Measurements from ENCODE around the gene PRXL2C. TPM values are rescaled to one million over a fixed set of nuclear protein-coding genes. Genes with fewer than 3 reads are reported as not detected.

PRXL2C gene
- total and polyA plus RNA-seq, 2 experiments from 2014 or later = 6.1 to 6.4 TPM

DNA sequence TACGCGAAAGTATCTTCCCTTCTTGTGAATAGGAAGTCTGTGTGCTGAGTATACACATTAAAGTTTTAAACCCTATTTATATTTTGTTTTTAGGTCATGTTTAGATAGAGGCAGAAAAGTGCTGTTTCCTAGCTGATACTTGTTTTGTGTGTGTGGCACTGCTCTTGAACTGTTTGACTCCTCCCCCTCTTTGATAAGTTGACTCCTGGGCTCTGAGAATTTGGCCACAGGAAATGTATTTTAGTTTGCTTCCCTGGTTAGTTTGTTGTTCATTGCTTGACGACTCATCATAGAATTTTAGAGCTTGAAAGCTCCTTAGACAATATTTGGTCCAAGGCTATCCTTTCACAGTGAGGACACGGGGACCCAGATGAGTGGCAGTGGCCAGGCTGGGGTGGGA is 33.5 kb downstream of the PRXL2C start:
- Histone ChIP-seq H3K4me3 (no peak overlapping the region), H3K27me3 (no peaks in the 10 kb centered on the region), H3K36me3 (no peaks in the 10 kb centered on the region), H3K9me3 (ENCODE audit: low read depth) (no peaks in the 10 kb centered on the region), H3K4me1 (ENCODE audit: low read depth) (peaks cover 24% of the 10 kb centered on the region), H3K27ac (peak overlapping the region; percentile 84)
- TF ChIP-seq, protein P1, sequence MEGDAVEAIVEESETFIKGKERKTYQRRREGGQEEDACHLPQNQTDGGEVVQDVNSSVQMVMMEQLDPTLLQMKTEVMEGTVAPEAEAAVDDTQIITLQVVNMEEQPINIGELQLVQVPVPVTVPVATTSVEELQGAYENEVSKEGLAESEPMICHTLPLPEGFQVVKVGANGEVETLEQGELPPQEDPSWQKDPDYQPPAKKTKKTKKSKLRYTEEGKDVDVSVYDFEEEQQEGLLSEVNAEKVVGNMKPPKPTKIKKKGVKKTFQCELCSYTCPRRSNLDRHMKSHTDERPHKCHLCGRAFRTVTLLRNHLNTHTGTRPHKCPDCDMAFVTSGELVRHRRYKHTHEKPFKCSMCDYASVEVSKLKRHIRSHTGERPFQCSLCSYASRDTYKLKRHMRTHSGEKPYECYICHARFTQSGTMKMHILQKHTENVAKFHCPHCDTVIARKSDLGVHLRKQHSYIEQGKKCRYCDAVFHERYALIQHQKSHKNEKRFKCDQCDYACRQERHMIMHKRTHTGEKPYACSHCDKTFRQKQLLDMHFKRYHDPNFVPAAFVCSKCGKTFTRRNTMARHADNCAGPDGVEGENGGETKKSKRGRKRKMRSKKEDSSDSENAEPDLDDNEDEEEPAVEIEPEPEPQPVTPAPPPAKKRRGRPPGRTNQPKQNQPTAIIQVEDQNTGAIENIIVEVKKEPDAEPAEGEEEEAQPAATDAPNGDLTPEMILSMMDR (IDR thresholded peaks at IDR 0.05; ENCODE audit: low read depth, low read length) = no peak
- DNase-seq (ENCODE audit: low read depth in 1 of 2, low spot score in 1 of 2) = peak; percentile 26 to 42

- H3K9me3 ChIP-seq (ENCODE audit: low read depth) = no peaks in the 10 kb centered on the region
- TF ChIP-seq, protein P1 (IDR thresholded peaks at IDR 0.05; ENCODE audit: low read depth, low read length) = peak; percentile 14
- H3K27me3 ChIP-seq = no peaks in the 10 kb centered on the region
- H3K36me3 ChIP-seq = no peaks in the 10 kb centered on the region
- H3K4me1 ChIP-seq (ENCODE audit: low read depth) = peaks cover 24% of the 10 kb centered on the region
- DNase-seq (ENCODE audit: low read depth in 1 of 2, low spot score in 1 of 2) = peak in 1 of 2 donors; percentile 39
- peak overlapping the region; percentile 84 for H3K27ac ChIP-seq
- no peak overlapping the region for H3K4me3 ChIP-seq
Observed at GRCh38 chr9:96620832-96621269, 34.3 kb downstream of the PRXL2C start.

DNA sequence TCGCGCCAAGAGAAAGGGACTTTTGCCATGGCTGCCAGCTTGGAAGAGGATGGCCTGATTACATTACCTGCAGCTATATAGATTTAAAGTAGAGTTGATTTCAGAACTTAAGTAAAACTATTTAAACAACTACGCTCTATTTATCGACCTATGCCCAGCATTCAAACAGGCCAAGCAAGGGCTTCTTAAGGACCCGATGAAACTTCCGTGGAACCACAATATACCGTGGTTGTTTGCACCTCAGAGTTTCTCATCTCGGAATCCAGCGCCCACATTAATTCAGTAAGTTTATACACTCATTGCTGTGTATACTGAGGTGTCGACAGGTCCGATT is 35.0 kb downstream of the PRXL2C start:
- no peak for DNase-seq (ENCODE audit: low read depth in 1 of 2, low spot score in 1 of 2)
- Histone ChIP-seq H3K4me1 (ENCODE audit: low read depth) (peaks cover 24% of the 10 kb centered on the region), H3K27ac (peak overlapping the region; percentile 57), H3K9me3 (ENCODE audit: low read depth) (no peaks in the 10 kb centered on the region), H3K36me3 (no peaks in the 10 kb centered on the region), H3K27me3 (no peaks in the 10 kb centered on the region), H3K4me3 (peak overlapping the region; percentile 57)
- TF ChIP-seq, protein P1 (IDR thresholded peaks at IDR 0.05; ENCODE audit: low read depth, low read length) = no peak

GRCh38 chr9:96619491-96620180 is 35.5 kb downstream of the PRXL2C start, which contains the start of gene CDC14B:
Gene CDC14B, minus strand, starts transcription at chr9:96619843. Its CDS starts 465 bp downstream, at chr9:96619378.
- peak; percentile 94 to 95 for DNase-seq (ENCODE audit: low read depth in 1 of 2, low spot score in 1 of 2)
- no peaks in the 10 kb centered on the region for H3K27me3 ChIP-seq
- peaks cover 24% of the 10 kb centered on the region for H3K4me1 ChIP-seq (ENCODE audit: low read depth)
- no peaks in the 10 kb centered on the region for H3K9me3 ChIP-seq (ENCODE audit: low read depth)
- H3K4me3 ChIP-seq = peak within 1 kb of the TSS; percentile 61
- no peaks in the 10 kb centered on the region for H3K36me3 ChIP-seq
- TF ChIP-seq, protein P1 (IDR thresholded peaks at IDR 0.05; ENCODE audit: low read depth, low read length) = no peak
- H3K27ac ChIP-seq = peak within 1 kb of the TSS; percentile 86

DNA sequence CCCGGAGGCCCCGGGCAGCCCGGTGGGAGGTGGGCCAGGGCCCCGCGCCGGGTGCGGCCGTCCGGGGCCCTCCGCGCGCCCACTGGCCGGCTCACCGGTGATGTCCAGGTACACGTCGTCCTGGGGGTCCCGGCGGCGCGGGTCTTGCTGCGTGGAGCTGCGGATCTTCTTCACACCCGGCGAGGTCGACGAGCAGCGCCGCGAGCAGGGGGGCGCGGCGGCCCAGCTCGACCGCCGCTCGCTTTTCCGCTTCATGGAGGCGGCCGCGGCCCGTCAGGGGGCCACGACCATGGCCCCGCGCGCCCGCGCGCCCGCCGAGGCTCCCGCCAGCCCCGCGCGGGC is 36.0 kb downstream of the PRXL2C start:
- Histone ChIP-seq H3K27ac (peak overlapping the region; percentile 86), H3K9me3 (ENCODE audit: low read depth) (no peaks in the 10 kb centered on the region), H3K36me3 (no peaks in the 10 kb centered on the region), H3K27me3 (no peaks in the 10 kb centered on the region), H3K4me3 (peak overlapping the region; percentile 61), H3K4me1 (ENCODE audit: low read depth) (peaks cover 24% of the 10 kb centered on the region)
- TF ChIP-seq, protein P1 (IDR thresholded peaks at IDR 0.05; ENCODE audit: low read depth, low read length) = no peak
- no peak for DNase-seq (ENCODE audit: low read depth in 1 of 2, low spot score in 1 of 2)
